GM18951 (cell line): Measurements from ENCODE around the gene CENPP.

Experiments
- POLR2A ChIP-seq: IDR thresholded peaks from 4 replicates; pipeline ENCODE4 v1.6.1; 2011; ENCODE audit warnings: mild to moderate bottlenecking; ENCODE audit not compliant: insufficient read length, insufficient read depth; ENCODE audit errors: extremely low read depth
- in situ Hi-C: fragments of 300-500 bp; cut with MboI; formaldehyde crosslinking; loops from one replicate; pipeline ENCODE4 v1.12.0; 2022; ENCODE audit warnings: low sequenced_read_pairs, mixed read lengths, inconsistent platforms; ENCODE audit not compliant: unreplicated experiment

CENPP gene

DNA sequence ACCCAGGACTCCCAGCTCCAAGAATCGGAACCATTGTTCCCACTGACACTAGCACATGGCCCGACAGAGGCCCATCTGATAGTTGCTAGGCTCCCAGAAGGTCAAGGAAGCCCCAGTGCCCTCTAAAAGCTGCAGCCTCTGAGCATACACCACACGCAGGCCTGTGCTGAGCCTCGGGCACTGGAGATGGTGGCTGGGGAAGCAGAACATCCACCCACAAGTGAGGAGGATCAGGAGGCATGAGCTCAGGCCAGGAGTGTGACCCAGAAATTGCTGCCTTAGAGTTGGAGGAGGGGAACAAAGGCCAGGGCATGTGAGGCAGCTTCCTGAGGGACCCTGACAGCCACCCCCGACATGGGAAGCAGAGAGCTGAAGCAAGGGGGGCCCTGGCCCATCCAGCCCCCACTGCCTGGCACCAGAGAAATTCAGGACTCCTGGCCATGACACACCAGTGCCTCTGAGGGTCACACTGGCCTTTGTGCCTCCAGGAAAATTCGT is 322.8 kb downstream of the CENPP start:
- no peak for TF ChIP-seq POLR2A
- in situ Hi-C loops, result no loop called here

DNA sequence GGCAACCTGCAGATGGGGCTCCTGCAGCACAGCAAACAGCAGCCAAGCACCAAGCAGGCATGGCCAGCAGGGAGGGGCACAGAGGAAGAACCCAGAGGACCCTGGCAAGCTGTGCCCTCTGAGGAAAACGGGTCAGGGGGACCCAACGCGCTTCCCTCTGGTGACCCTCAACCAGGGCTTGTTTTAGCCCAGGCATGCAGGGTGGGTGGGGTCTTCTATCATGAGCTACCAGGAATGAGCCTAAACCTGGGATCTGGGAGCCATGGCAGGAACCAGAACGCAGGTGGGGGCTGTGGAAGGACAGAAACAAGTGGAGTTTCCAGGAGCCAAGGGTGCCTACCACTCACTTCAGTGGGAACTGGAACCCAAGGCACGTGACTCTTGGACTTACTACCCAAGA is 323.3 kb downstream of the CENPP start:
- in situ Hi-C loops, result no loop called here
- no peak for TF ChIP-seq POLR2A

DNA sequence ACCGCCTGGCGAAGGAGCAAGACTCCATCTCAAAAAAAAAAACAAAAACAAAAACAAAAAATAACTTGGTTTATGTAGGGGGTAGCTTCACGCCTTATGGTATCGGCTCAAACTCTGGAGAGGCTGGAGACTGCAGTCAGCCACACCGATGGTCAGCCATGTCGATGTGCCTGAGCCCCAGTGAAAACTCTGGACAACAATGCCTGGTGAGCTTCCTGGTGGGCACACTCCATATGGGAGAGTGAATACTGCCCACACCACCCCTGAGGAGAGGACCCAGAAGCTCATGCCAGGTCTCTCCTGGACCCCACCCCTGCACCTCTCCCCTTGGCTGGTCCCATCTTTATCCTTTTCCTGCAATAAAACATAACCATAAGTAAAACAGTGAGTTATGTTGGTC is 324.5 kb downstream of the CENPP start:
- TF ChIP-seq POLR2A, result no peak
- in situ Hi-C loops, result no loop called here

DNA sequence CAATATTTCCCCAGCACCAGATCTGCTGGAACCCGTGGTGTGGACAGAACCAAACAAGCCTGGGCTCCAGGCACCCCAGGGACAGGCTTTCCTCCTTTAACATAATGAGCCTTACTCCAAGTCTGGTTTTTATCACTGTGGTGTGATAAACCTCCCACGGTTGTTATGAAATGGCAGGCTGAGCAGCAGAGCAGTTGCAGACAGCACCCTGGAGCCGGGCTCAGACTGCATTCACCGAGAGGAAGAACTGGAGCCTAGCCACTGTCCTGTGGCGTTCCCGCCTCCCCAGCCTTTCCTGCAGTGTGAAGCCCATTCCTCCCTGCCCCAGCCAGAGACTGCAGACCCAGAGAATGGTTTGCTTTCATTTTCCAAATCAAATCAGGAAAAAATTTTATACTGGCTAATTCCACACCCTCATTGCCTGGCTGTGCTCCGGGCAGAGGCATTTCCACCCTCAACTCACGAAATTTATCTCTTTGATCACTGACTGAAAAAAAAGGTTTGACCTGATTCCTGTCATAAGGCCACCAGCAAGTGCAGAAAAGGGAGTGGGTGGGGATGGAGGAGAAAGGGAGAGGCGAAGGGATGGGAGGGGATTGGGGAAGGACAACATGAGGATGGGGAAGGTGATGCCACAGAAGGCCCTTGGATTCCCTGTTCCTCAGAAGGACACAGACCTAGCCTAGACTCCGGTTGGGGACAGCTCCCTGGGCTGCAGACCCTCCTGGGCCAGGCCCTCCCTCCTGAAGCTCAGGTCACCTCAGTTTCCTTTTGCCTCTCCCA is 325.3 kb downstream of the CENPP start:
- in situ Hi-C loops, result no loop called here
- no peak for TF ChIP-seq POLR2A

DNA sequence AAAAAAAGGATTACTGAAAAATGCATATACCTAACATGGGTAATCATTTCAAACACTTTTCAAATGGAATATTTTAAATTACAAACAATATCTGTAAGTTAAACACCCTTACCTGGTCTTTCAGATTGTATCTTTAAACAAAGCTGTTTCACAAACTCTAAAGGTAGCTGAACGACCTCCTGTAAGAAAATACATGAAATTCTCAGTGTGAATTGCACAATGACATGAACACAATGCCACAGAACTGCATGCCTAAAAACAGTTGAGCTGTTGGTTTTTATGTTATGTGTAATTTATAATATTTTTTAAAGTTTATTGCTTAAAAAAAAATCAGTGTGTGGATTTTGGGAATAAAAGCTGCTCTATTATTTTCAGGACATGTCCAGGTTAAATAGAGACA is 326.7 kb downstream of the CENPP start:
- in situ Hi-C loops, result no loop called here
- TF ChIP-seq POLR2A, result no peak

DNA sequence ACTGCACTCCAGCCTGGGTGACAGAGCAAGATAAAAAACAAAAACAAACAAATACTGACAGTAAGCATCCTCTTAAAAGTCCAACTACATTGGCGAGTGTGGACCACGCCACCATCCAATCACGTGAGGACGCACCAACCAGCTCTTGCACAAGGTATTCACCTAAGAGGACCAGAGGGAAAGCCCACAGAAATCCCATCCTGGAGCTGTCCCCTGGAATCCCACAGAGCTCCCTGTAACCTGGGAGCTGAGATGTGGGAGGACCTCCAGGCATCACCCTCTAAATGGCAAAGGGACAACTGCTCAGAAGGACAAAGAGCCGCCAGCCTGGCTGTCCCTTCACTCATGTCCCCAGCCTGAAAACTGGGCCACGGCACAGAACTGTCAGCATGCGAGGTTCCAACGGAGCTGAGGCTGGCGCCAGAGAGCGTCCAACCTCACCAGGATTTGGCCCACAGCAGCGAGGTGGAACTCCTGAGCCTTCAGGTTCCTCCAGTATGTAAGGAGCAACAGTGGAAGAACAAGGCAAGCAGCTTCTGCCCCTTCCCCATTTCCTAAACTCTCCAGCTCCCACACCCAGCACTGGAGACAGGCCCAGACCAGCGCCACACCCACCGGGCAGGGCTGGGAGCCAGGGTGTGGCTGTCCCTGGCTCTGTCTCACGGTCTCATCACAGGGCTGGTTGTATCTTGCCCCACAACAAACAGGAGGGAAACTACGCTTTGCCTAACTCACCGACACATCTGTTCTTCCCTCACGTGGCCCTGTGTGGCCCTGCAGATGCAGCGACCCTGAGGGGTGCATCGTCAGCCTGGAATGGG is 328.9 kb downstream of the CENPP start:
- TF ChIP-seq POLR2A, result no peak
- in situ Hi-C loops, result no loop called here

DNA sequence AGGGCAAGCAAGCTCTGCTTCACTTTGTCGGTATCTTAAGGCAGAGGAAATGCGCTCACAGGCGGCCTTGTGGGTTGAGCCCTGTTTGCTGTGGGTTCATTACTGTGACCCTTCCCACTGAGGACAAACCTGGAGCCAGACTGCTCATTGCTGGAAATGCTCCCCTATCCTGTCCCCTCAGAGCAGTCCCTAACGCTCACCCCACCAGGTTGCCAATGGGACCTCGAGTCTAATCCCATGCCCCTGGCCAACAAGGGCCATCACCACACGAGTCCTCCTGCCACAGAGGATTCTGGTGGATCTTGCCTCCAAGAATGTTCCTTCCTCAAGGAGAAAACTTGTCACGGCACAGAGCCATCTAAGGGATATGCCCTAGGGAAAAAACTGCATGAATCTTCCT is 329.6 kb downstream of the CENPP start:
- TF ChIP-seq POLR2A, result no peak
- in situ Hi-C loops, result no loop called here

DNA sequence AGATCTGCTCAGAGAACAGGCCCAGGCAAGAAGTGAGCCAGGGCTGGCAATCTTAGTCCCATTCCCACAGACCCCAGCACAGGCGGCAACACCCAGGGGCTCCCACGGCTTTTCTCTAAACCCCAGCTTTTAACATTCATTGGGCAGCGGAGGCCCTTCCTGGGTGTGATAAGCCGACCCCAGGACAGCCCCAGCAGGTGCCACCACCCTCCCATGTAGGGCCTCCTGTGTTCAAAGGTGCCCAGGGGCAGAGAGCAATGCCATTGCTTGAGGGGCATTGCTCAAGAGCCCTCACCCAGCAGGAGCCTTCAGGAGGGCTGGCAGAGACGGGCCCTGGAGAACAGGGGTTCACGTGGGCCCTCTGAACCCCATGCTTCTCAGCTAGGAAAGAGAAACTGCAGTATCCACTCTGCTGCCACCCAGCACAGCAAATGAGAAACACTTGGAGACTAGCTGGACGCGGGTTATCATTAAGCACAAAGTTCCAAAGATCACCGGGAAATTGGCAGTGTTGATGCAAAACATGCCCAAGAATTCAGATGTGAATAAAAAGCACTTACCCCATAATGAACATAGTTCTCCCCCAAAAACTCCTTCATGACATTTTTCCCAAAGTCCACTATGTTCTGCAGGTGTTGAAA is 330.3 kb downstream of the CENPP start:
- TF ChIP-seq POLR2A, result no peak
- in situ Hi-C loops, result no loop called here

DNA sequence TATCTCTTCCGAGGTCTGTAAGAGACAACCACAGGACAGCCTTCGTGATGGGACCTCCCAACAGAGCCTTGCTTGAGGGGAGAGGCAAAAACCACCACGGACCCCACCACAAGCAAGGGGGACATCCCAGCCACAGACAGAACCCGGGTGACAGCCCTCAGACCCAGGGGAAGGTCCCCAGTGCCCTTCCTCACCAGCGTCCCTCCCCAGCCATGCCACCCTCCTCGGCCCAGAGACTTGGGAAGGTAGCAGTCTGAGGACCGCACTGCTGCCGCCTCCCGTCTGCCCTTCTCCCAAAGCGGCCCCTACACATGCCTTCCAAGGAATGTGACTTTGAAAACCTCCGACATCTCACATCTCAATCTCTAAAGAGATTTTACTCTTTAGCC is 330.8 kb downstream of the CENPP start:
- no peak for TF ChIP-seq POLR2A
- in situ Hi-C loops, result no loop called here

DNA sequence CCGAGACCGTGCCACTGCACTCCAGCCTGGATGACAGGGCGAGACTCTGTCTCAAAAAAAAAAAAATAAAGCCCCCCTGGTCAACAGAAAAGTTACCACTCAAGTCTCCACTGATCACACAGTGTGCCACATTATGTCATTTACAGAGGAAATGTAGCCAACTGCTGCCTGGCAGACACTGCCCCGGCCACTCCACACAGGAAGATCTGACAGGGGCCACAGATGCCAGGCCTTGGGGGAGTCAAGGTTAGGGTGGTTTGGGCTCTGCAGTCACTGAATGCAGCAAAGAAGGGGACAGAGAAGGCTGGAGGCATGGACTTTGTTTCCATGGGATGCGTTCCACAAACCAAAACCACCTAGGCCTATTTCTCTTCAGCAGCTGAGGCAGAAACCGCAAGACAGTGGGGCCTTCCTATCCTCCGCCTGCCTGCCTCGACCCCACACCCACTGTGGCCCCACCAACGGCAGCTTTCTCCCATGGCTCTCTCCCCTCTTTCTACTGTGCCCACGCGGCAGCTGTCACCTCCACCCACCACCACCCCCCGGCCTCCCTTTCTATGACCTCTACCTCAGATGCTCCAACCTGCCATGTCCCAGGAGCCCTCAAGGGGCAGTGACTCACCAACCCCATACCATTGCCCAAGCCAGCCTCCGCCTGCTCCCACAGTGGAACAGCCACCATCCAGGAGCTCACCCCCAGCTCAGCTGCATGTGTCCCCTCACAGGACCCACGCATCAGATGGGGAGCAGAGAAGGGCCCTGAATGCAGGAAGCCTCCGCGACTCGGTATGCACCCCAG is 331.7 kb downstream of the CENPP start:
- in situ Hi-C loops, result no loop called here
- no peak for TF ChIP-seq POLR2A

DNA sequence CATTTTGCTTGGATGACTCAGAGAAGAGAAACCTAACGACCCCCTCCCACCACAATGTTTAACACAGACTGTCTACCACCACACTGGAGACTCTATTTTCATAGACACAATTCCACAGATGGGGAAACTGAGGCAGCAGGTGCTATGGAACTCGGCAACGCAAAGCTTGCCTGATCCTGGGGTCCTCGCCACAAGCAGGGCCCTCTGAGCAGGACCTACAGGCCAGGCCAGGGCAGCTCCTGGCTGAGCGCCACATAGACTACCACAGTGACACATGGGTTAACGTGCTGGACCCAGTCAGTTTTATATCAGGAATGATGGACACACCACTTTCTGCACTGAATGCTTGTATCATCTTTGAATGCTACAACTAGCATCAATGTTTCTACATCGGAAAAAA is 332.4 kb downstream of the CENPP start:
- in situ Hi-C loops, result no loop called here
- TF ChIP-seq POLR2A, result no peak

DNA sequence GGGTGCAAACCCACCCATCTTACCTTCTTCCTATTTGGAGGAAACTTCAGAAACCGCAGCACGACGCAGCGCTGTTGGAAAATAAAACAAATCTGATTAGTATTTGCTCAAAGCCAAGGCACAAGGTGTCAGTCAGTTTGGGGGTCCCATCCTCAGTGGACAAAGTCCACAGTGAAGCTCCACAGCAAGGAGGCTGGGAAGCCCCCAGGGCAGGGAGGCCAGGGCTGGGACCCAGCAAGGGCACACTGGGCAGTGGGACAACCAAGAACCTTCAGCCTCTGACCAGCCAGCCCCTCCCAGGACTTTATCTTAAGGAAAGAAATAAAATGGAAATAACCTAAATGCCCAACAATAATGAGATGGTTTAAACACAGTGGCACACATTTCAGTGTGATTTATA is 332.9 kb downstream of the CENPP start:
- TF ChIP-seq POLR2A, result no peak
- in situ Hi-C loops, result no loop called here

DNA sequence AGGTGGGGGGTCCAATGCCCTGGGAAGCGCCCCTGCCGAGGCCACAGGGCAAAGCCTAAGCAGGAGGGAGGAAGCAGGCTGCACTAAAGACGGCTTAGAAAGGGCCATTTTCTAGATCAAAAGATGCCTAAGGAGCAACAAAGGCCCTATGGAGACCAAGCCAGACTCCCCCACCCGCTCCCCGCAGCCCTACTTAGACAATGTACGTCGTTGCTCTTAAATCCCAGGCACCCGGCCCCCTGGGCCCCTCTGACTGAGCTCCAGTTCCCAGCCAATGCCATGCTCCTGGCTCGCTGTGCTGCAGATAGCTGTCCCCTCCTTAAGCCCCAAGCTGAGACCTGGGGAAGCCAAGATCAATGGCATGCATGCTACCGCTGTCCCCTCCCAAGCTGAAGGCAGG is 333.8 kb downstream of the CENPP start:
- in situ Hi-C loops, result no loop called here
- TF ChIP-seq POLR2A, result no peak

DNA sequence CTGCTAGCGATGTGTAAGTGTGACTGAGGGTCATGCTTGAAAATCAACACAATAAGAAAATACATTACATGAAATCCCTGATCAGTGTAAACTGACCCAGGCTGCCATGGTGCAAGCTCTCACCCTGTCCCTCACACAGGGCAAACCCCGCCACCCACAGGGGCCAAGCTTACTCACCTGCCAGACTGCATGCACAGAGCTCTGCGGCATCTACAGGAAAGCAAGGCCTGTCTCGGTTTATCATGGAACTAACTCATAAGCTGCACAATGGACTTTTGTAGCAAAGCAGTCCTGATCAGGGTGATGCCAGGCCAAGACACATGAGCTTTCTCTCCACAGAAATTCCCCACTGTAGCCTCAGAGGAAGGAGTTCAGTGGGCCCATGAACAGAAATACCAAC is 334.5 kb downstream of the CENPP start:
- TF ChIP-seq POLR2A, result no peak
- in situ Hi-C loops, result no loop called here
